Measurements from ENCODE around the gene BACH1. TPM values are rescaled to one million over a fixed set of nuclear protein-coding genes. Genes with fewer than 3 reads are reported as not detected.

The BACH1 gene
- total and polyA plus RNA-seq, 2 of the 8 experiments (the other 6 are each of a cell fraction or from before 2014, with no cell fraction given), result 6.9 to 50.7 TPM

DNA sequence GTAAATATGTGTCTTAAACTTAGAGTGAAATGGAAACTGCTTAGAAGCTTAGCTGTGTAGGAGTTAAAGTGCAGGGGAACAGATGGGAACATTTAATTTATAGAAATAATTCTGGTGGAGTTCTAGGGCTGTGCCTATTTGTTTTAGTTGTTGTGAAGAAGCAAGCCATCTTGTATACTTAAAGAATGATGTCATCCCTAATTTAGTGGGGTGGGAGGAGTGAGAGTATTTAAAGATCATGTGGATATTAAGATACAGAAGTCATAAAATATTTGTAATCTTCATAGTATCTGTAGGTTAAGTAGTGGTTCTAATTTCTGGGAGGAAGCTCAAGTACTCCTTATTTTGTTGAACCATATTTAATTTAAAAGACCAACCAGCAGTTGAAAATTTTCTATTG is 41.5 kb downstream of the BACH1 start:
- Histone ChIP-seq H3K79me1 (ENCODE audit: low read depth, low read length) (no peaks in the 10 kb centered on the region), H3K4me1 (replicated peaks in 1 of 4; ENCODE audit: control insufficient read depth in 3 of 4, insufficient read depth in 4 of 4, low read length in 3 of 4) (no peaks in the 10 kb centered on the region), H2BK15ac (ENCODE audit: low read length) (no peak overlapping the region), H3K4ac (replicated peaks; ENCODE audit: insufficient read length, low read depth, low read length) (no peak overlapping the region), H3K9ac (replicated peaks in 1 of 4; ENCODE audit: extremely low read depth in 1 of 4, low read depth in 3 of 4, low read length in 3 of 4) (no peak overlapping the region), H3K36me3 (ENCODE audit: control insufficient read depth in 2 of 4, insufficient read depth in 4 of 4, low read length in 3 of 4) (no peaks in the 10 kb centered on the region; a peak in 2 of 8 replicates), H3K18ac (ENCODE audit: extremely low read depth, low read length) (no peak overlapping the region), H4K8ac (ENCODE audit: extremely low read depth, insufficient read depth, low read length) (no peak overlapping the region), H3K79me2 (ENCODE audit: control insufficient read depth in 1 of 2, insufficient read depth in 2 of 2, low read length in 2 of 2) (peaks cover 0 to 6% of the 10 kb centered on the region in 2 experiments; a peak in 1 of 4 replicates), H3K9me3 (ENCODE audit: insufficient read depth in 2 of 2, low read depth in 1 of 2, low read length in 1 of 2) (no peaks in the 10 kb centered on the region), H2BK120ac (replicated peaks; ENCODE audit: low read depth, low read length) (no peak overlapping the region), H3K56ac (replicated peaks; ENCODE audit: insufficient read length, low read depth, low read length) (no peak overlapping the region), H3K27ac (ENCODE audit: low read depth, low read length) (no peak overlapping the region), H2AK5ac (ENCODE audit: low read depth, low read length) (no peak overlapping the region), H4K20me1 (replicated peaks in 1 of 2; ENCODE audit: control insufficient read depth in 1 of 2, insufficient read depth in 2 of 2, low read length in 2 of 2) (peaks cover under 1 to 3% of the 10 kb centered on the region in 2 experiments), H2AFZ (ENCODE audit: low read length) (no peak overlapping the region), H2BK20ac (ENCODE audit: low read length) (no peak overlapping the region), H3K23me2 (ENCODE audit: low read depth, low read length) (no peaks in the 10 kb centered on the region), H3K27me3 (replicated peaks in 1 of 4; ENCODE audit: control insufficient read depth in 3 of 4, extremely low read depth in 1 of 4, insufficient read depth in 3 of 4, low read length in 3 of 4) (no peaks in the 10 kb centered on the region), H2BK5ac (ENCODE audit: low read depth, low read length) (no peak overlapping the region), H2BK12ac (ENCODE audit: low read depth, low read length) (no peak overlapping the region), H4K91ac (replicated peaks; ENCODE audit: insufficient read length, low read length) (no peak overlapping the region), H3K4me2 (ENCODE audit: insufficient read depth in 1 of 2, low read depth in 2 of 2, low read length in 2 of 2) (no peak overlapping the region), H3K4me3 (ENCODE audit: extremely low read depth in 1 of 4, insufficient read depth in 2 of 4, low read depth in 3 of 4, low read length in 4 of 4) (no peak overlapping the region), H3K14ac (ENCODE audit: insufficient read length) (no peak overlapping the region), H4K5ac (ENCODE audit: insufficient read length, low read depth, low read length) (no peak overlapping the region), H3K23ac (ENCODE audit: insufficient read length) (no peak overlapping the region)
- no peak for FAIRE-seq
- ChIA-PET CTCF (ENCODE audit: partially characterized antibody) (interaction anchor here (0.7 to 2.1 kb wide), 5 partner anchors 8 to 250 kb away, joined by 4 to 12 read pairs (median 4); no protein-coding TSS in a partner anchor), POLR2A (ENCODE audit: partially characterized antibody) (interaction anchor here (1.2 kb wide), 2 partner anchors 36 to 266 kb away, joined by 3 read pairs; no protein-coding TSS in a partner anchor)
- DNase-seq (ENCODE audit: low read depth in 1 of 2, low spot score in 2 of 2), result no peak
- no peak for TF ChIP-seq KDM4A (IDR thresholded peaks at IDR 0.05; ENCODE audit: low read depth, low read length, severe bottlenecking)
- no peak for TF ChIP-seq FOSL1 (IDR thresholded peaks at IDR 0.05; ENCODE audit: insufficient read depth, low read depth, low read length)
- no peak for TF ChIP-seq EGR1 (IDR thresholded peaks at IDR 0.05; ENCODE audit: borderline replicate concordance, low read depth, low read length)
- TF ChIP-seq, protein P1, sequence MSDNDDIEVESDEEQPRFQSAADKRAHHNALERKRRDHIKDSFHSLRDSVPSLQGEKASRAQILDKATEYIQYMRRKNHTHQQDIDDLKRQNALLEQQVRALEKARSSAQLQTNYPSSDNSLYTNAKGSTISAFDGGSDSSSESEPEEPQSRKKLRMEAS (IDR thresholded peaks at IDR 0.05), result no peak
- TF ChIP-seq BRCA1 (IDR thresholded peaks at IDR 0.05; ENCODE audit: low read depth, low read length), result no peak
- no peak for TF ChIP-seq RFX5 (IDR thresholded peaks at IDR 0.05; ENCODE audit: borderline replicate concordance, low read depth, low read length)
- TF ChIP-seq, protein P2, sequence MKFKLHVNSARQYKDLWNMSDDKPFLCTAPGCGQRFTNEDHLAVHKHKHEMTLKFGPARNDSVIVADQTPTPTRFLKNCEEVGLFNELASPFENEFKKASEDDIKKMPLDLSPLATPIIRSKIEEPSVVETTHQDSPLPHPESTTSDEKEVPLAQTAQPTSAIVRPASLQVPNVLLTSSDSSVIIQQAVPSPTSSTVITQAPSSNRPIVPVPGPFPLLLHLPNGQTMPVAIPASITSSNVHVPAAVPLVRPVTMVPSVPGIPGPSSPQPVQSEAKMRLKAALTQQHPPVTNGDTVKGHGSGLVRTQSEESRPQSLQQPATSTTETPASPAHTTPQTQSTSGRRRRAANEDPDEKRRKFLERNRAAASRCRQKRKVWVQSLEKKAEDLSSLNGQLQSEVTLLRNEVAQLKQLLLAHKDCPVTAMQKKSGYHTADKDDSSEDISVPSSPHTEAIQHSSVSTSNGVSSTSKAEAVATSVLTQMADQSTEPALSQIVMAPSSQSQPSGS (IDR thresholded peaks at IDR 0.05; ENCODE audit: low read length), result no peak
- no peak for TF ChIP-seq POLR2A (IDR thresholded peaks at IDR 0.05; ENCODE audit: control extremely low read depth in 1 of 2, low read depth in 2 of 2, low read length in 2 of 2)
- TF ChIP-seq TAF1 (IDR thresholded peaks at IDR 0.05; ENCODE audit: low read depth, low read length), result no peak
- TF ChIP-seq USF2 (IDR thresholded peaks at IDR 0.05; ENCODE audit: low read length), result no peak
- no peak for TF ChIP-seq JUN (IDR thresholded peaks at IDR 0.05; ENCODE audit: low read depth, low read length)
- no peak for TF ChIP-seq EP300 (IDR thresholded peaks at IDR 0.05; ENCODE audit: borderline replicate concordance in 1 of 2, low read depth in 2 of 2, low read length in 2 of 2)

Data from H1 (cell line).